Stimulated activated CD8-positive, alpha-beta memory T cell treated with anti-CD3 and anti-CD28 coated beads, Interleukin-4, amount 100 ng/mL, for 4 hours (primary cell): ENCODE data around the gene ECSIT.

ENCODE experiments used
- DNase-seq, 2 donors: peaks; one replicate each; pipeline ENCODE4 v3.0.0-alpha.2; 2020; ENCODE audit warnings: low read depth in 2 of 2, low spot score in 1 of 2

ECSIT gene

DNA sequence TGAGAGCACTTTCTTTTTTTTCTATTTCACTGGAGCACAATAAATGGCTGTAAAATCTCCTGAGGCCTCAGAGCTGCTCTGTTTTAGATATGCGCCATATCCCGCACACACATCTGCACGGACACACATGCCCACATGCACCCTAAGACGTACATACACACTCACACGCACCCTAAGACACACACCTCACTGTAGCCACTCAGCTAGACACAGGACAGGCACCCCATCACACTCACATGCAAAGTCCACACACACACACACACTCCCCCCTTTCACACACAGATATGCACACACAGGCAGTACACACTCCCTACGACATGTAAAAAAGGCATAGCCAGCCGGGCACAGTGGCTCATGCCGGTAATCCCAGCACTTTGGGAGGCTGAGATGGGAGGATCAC lies 21.3 kb upstream of the ECSIT start:
- DNase-seq: no peak

GRCh38 chr19:11549386-11549953 lies 20.5 kb upstream of the ECSIT start:
- no peak for DNase-seq

GRCh38 chr19:11547929-11548700 lies 19.2 kb upstream of the ECSIT start:
- DNase-seq: no peak

- no peak for DNase-seq
Observed at GRCh38 chr19:11541238-11541637, 12.3 kb upstream of the ECSIT start.

DNA sequence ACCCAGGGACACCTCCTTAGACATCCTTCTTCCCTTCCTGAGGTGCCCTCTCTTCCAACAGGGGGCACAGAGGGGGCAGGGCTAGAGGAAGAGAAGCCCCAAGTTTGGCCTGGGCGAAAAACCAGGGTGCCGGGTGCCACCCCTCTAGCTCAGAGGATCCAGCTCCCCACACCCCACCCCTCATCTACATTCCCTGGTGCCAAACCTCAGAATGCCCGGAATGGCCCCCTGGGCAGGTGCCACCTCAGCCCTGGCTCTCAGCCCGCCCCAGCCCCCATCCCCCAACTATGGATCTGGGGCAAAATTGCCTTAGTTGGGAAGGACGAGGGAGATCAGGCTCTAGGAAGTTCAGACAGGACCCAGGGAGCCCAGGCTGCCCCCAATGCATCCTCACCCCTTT lies 11.7 kb upstream of the ECSIT start:
- no peak for DNase-seq

- DNase-seq: no peak
Observed at GRCh38 chr19:11539495-11540365, 10.8 kb upstream of the ECSIT start.

- DNase-seq: no peak
Observed at GRCh38 chr19:11538232-11539036, 9.5 kb upstream of the ECSIT start, which contains the start of gene CNN1. TSS of gene CNN1 (plus strand) at chr19:11538851. CDS start at chr19:11538928, 77 bp downstream.

- peak; percentile 50 to 61 for DNase-seq
Observed at GRCh38 chr19:11535792-11536595, 7.1 kb upstream of the ECSIT start.

DNA sequence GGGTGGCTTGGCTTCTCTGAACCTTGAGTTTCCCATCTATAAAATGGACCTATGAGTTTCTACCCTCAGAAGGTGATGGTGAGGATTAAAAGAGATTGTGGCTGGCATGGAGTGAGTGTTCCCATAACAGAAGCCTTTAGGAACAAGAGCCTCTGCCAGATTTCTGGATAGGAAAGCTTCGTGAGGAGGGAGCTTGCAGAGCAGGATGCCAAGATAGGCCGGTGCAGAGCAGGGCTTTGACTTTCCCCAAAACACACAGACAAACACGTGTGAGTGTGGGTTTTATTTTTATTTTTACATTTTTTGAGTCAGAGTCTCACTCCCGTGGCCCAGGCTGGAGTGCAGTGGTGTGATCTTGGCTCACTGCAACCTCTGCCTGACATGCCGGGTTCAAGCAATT lies 6.0 kb upstream of the ECSIT start:
- no peak for DNase-seq

- DNase-seq: no peak
Observed at GRCh38 chr19:11534538-11534937, 5.6 kb upstream of the ECSIT start.

DNA sequence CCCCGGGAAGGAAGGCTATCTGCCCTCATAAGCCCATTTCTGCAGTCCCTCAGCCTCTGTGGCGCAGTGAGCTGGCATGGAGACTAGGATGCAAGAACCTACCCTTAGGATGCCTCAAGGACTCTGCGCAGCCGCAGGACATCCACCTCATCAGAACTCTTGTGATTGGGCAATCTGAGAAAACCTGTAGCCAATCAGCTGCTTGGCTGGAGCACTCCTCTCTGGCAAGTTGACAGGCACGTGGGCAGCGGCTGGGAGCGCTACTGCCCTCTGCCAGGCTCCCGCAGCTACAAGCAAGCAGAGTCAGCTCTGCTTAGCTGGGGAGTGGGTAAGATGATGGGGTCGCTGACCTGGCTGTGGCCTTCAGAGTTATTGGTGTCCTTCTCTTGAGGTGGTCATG lies 1.5 kb upstream of the ECSIT start:
- no peak for DNase-seq

GRCh38 chr19:11519138-11519537 lies 9.8 kb downstream of the ECSIT start:
- no peak for DNase-seq

- no peak for DNase-seq
Observed at GRCh38 chr19:11513946-11514345, 15.0 kb downstream of the ECSIT start.

DNA sequence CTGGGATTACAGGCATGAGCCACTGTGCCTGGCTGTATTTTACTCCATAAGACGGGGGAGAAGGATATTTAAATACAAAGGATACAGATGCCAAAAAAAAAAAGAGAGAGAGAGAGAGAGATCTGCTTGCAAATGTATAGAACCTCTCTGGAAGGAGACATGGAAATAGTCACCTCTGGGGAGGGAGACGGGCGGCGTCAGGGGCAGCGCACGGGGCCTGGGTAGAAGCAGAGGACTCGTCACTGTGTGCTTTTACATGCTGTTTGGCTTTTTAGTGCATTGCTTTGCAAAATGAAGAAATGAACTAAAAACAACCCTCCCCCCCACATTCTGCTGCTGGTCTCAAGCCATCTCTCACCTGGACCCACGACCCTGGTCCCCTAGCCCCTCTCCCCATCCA lies 18.5 kb downstream of the ECSIT start:
- no peak for DNase-seq

- DNase-seq: no peak
Observed at GRCh38 chr19:11507370-11508078, 21.4 kb downstream of the ECSIT start.

- DNase-seq: no peak
Observed at GRCh38 chr19:11506967-11507366, 22.0 kb downstream of the ECSIT start.

DNA sequence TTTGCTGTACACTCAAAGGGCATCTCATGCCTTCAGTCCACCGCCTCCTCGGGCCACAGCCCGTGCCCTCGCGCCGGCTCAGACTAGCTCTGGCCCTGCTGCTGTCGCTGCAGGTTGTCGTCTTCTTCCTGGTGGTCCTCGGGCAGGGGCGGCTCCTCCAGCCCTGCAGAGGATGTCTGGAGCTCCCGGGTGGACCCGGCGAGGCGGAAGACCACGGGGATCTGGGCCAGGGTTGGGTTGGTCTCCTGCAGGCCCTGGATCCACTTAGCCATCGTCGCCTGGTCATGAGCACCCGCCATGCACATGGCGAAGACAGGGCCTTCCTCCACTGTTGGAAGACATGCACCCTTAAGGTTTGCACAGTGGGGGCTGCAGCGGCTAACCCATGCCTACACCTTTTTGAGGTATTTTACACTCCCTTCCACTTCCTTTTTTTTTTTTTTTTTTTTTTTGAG lies 22.8 kb downstream of the ECSIT start:
- DNase-seq: no peak

DNA sequence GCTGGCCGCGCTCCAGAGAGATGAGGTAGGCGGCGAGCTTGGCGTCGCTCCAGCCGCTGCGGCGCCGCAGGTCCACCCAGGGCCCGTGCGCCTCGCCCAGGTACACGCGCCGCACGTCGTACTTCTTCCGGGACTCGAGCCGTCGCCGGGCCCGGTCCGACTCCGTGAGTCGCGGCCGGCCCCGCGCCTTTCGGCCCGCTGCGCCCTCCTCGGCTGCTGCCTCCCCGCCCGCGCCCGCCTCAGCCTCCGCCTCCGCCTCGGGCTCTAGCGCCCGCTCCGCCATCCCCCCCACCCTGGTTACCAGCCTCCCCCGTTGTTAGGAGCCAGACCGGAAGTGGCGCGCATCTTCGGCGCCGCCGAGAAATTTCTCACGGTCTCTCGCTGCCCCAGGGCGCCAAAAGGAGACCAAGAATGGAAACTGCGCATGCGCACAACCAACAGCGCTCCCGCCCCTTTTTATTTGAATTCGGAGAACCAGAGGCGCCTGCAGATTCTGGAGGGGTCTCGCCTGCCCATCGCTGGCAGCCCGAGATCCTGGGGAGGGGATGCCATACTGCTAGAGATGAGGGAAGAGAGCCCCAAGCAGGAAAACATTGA lies 23.3 kb downstream of the ECSIT start, which contains the start of gene ZNF653:
Gene ZNF653, minus strand, starts transcription at position 336 of the 597 bp plus-strand sequence. Its CDS starts 53 bp downstream, at position 283.
- DNase-seq: peak; percentile 87 to 89

GRCh38 chr19:11505032-11505503 lies 23.9 kb downstream of the ECSIT start:
- DNase-seq: peak; percentile 90
